Activated CD4-positive, alpha-beta T cell treated with anti-CD3 and anti-CD28 coated beads for 36 hours (primary cell): ENCODE data around the gene RBBP4. TPM values are rescaled to one million over a fixed set of nuclear protein-coding genes. Genes with fewer than 3 reads are reported as not detected.
"Not testable (repeated sequence)": the region's sequence is repeated elsewhere in the genome, so short reads cannot be mapped to it uniquely, and the experiment has no call there.

Experiments used
- ATAC-seq: fragments of 200-7000 bp; cut with Tn5 transposase; one replicate; pipeline ENCODE4 v1.10.0; 2021; ENCODE audit warnings: mild to moderate bottlenecking, moderate library complexity
- CTCF ChIA-PET: fragments of 350-600 bp; sonication (Branson Sonifier 250); formaldehyde crosslinking; loops from one replicate; lab custom pipeline; 2021; ENCODE audit warnings: antibody characterized with exemption; lab: Charles Lee
- POLR2A ChIA-PET: fragments of 350-600 bp; sonication (Branson Sonifier 250); formaldehyde crosslinking; loops from one replicate; lab custom pipeline; 2021; ENCODE audit warnings: antibody characterized with exemption, inconsistent platforms; lab: Charles Lee
- DNase-seq: peaks from one replicate; pipeline ENCODE4 v3.0.0-alpha.2; 2020
- H3K27ac Mint-ChIP-seq: one replicate; pipeline ENCODE4 v1.8.0; 2021; ENCODE audit warnings: mixed read lengths
- H3K27me3 Mint-ChIP-seq: one replicate; pipeline ENCODE4 v1.8.0; 2021; ENCODE audit warnings: mixed read lengths
- H3K36me3 Mint-ChIP-seq: one replicate; pipeline ENCODE4 v1.8.0; 2021; ENCODE audit warnings: low read depth, mixed read lengths
- H3K4me1 Mint-ChIP-seq: one replicate; pipeline ENCODE4 v1.8.0; 2021; ENCODE audit warnings: mixed read lengths
- H3K4me3 Mint-ChIP-seq: one replicate; pipeline ENCODE4 v1.8.0; 2021; ENCODE audit warnings: mild to moderate bottlenecking, moderate library complexity, mixed read lengths
- H3K9me3 Mint-ChIP-seq: one replicate; pipeline ENCODE4 v1.8.0; 2021; ENCODE audit warnings: low read depth, mixed read lengths
- intact Hi-C, 2 experiments: fragments of 100-400 bp; cut with DNase I in 1 of 2; cut with micrococcal nuclease in 1 of 2; formaldehyde crosslinking; loops; one replicate each; pipeline versions ENCODE4 v1.14.2 to v1.15.1; 2022 to 2024; cut with DNase I, micrococcal nuclease
- total RNA-seq, 2 experiments: library from RNA; stranded (reverse); gene quantifications; one replicate each; pipeline ENCODE4 v1.2.3, GENCODE V29; 2021

Gene RBBP4
- total RNA-seq, 2 experiments from 2014 or later, result 323 to 331 TPM

GRCh38 chr1:32693455-32694174 lies 42.6 kb downstream of the RBBP4 start:
- intact Hi-C loops, result no loop called here
- ATAC-seq (no peak), DNase-seq (no peak)
- CTCF ChIA-PET, result interaction anchor here (1.5 to 2.0 kb wide), 2 partner anchors 13 to 18 kb away, joined by 3 to 5 read pairs; no protein-coding TSS in a partner anchor
- POLR2A ChIA-PET, result no interaction called here
- H3K9me3 Mint-ChIP-seq, result no peaks in the 10 kb centered on the region
- no peak overlapping the region for H3K4me3 Mint-ChIP-seq
- no peak overlapping the region for H3K27ac Mint-ChIP-seq
- H3K27me3 Mint-ChIP-seq, result no peaks in the 10 kb centered on the region
- H3K36me3 Mint-ChIP-seq, result no peaks in the 10 kb centered on the region
- H3K4me1 Mint-ChIP-seq, result no peaks in the 10 kb centered on the region

GRCh38 chr1:32695098-32695904 lies 44.3 kb downstream of the RBBP4 start:
- CTCF ChIA-PET, result interaction anchor here (0.7 to 2.0 kb wide), 2 partner anchors 17 to 490 kb away, joined by 3 to 5 read pairs; partner anchors contain the start of gene IQCC

GRCh38 chr1:32696041-32696440 lies 45.0 kb downstream of the RBBP4 start:
- Mint-ChIP-seq H3K27ac (no peak overlapping the region), H3K4me1 (no peaks in the 10 kb centered on the region), H3K4me3 (no peak overlapping the region), H3K36me3 (no peaks in the 10 kb centered on the region), H3K9me3 (no peaks in the 10 kb centered on the region), H3K27me3 (peaks cover under 1% of the 10 kb centered on the region)
- ChIA-PET POLR2A (no interaction called here), CTCF (interaction anchor here (0.6 kb wide), 1 partner anchor 19 kb away, joined by 5 read pairs; no protein-coding TSS in a partner anchor)
- ATAC-seq (no peak), DNase-seq (no peak)
- intact Hi-C loops, result no loop called here

More at GRCh38 chr1:32695098-32695904, 44.3 kb downstream of the RBBP4 start:
- Mint-ChIP-seq H3K4me1 (no peaks in the 10 kb centered on the region), H3K27me3 (no peaks in the 10 kb centered on the region), H3K27ac (no peak overlapping the region), H3K4me3 (no peak overlapping the region), H3K9me3 (no peaks in the 10 kb centered on the region), H3K36me3 (no peaks in the 10 kb centered on the region)
- DNase-seq, result no peak
- POLR2A ChIA-PET, result no interaction called here
- intact Hi-C loops, result no loop called here
- ATAC-seq, result no peak

- H3K4me3 Mint-ChIP-seq, POLR2A ChIA-PET, DNase-seq, H3K27ac Mint-ChIP-seq, H3K4me1 Mint-ChIP-seq, intact Hi-C loops, H3K27me3 Mint-ChIP-seq, ATAC-seq, H3K36me3 Mint-ChIP-seq, H3K9me3 Mint-ChIP-seq: not testable (repeated sequence)
- CTCF ChIA-PET, result interaction anchor here (5.4 kb wide), 1 partner anchor 15 kb away, joined by 22 read pairs; no protein-coding TSS in a partner anchor
These were observed 46.0 kb downstream of the RBBP4 start for GRCh38 chr1:32696996-32697395.

- ATAC-seq (no peak), DNase-seq (no peak)
- no peaks in the 10 kb centered on the region for H3K36me3 Mint-ChIP-seq
- H3K27me3 Mint-ChIP-seq, result peaks cover 25% of the 10 kb centered on the region
- H3K9me3 Mint-ChIP-seq, result no peaks in the 10 kb centered on the region
- intact Hi-C loops, result no loop called here
- H3K4me3 Mint-ChIP-seq, result no peak overlapping the region
- ChIA-PET POLR2A (no interaction called here), CTCF (interaction anchor here (5.4 kb wide), 1 partner anchor 11 kb away, joined by 22 read pairs; no protein-coding TSS in a partner anchor)
- H3K27ac Mint-ChIP-seq, result no peak overlapping the region
- peaks cover 9% of the 10 kb centered on the region for H3K4me1 Mint-ChIP-seq
These were observed 50.5 kb downstream of the RBBP4 start for GRCh38 chr1:32701421-32701911.

GRCh38 chr1:32701951-32702598 lies 51.1 kb downstream of the RBBP4 start:
- no peak for ATAC-seq
- no peak overlapping the region for H3K4me3 Mint-ChIP-seq

GRCh38 chr1:32702599-32703478 lies 51.8 kb downstream of the RBBP4 start, which contains the start of gene SYNC:
Gene SYNC, minus strand, starts transcription at chr1:32702770. Its CDS starts 110 bp downstream, at chr1:32702660.
- POLR2A ChIA-PET, result no interaction called here
- DNase-seq (peak; percentile 40), ATAC-seq (peak; percentile 55)
- no peaks in the 10 kb centered on the region for H3K36me3 Mint-ChIP-seq
- H3K4me1 Mint-ChIP-seq, result peaks cover 9% of the 10 kb centered on the region
- H3K4me3 Mint-ChIP-seq, result peak within 1 kb of the TSS; percentile 15
- peaks cover 27% of the 10 kb centered on the region for H3K27me3 Mint-ChIP-seq
- intact Hi-C loops, result no loop called here
- CTCF ChIA-PET, result interaction anchor here (5.4 kb wide), 1 partner anchor 9 kb away, joined by 22 read pairs; no protein-coding TSS in a partner anchor
- no peak within 1 kb of the TSS for H3K27ac Mint-ChIP-seq
- H3K9me3 Mint-ChIP-seq, result no peaks in the 10 kb centered on the region

More at GRCh38 chr1:32701951-32702598, 51.1 kb downstream of the RBBP4 start:
- no peaks in the 10 kb centered on the region for H3K9me3 Mint-ChIP-seq
- ChIA-PET CTCF (interaction anchor here (5.4 kb wide), 1 partner anchor 10 kb away, joined by 22 read pairs; no protein-coding TSS in a partner anchor), POLR2A (no interaction called here)
- no peaks in the 10 kb centered on the region for H3K36me3 Mint-ChIP-seq
- no peak for DNase-seq
- peaks cover 9% of the 10 kb centered on the region for H3K4me1 Mint-ChIP-seq
- peaks cover 27% of the 10 kb centered on the region for H3K27me3 Mint-ChIP-seq
- intact Hi-C loops, result no loop called here
- H3K27ac Mint-ChIP-seq, result no peak overlapping the region

- DNase-seq (no peak), ATAC-seq (no peak)
- Mint-ChIP-seq H3K4me1 (peaks cover 9% of the 10 kb centered on the region), H3K4me3 (peak overlapping the region; percentile 15), H3K27me3 (peaks cover 27% of the 10 kb centered on the region), H3K27ac (no peak overlapping the region), H3K9me3 (no peaks in the 10 kb centered on the region), H3K36me3 (no peaks in the 10 kb centered on the region)
- CTCF ChIA-PET, result interaction anchor here (0.6 kb wide), 1 partner anchor 134 kb away, joined by 3 read pairs; no protein-coding TSS in a partner anchor
- intact Hi-C loops, result no loop called here
- POLR2A ChIA-PET, result interaction anchor here (0.6 kb wide), 1 partner anchor 684 kb away, joined by 3 read pairs; no protein-coding TSS in a partner anchor
These were observed 52.7 kb downstream of the RBBP4 start for GRCh38 chr1:32703479-32704291.

GRCh38 chr1:32705516-32705915 lies 54.5 kb downstream of the RBBP4 start:
- Mint-ChIP-seq H3K4me1 (peaks cover 9% of the 10 kb centered on the region), H3K27me3 (peaks cover 27% of the 10 kb centered on the region), H3K27ac (no peak overlapping the region), H3K4me3 (no peak overlapping the region), H3K36me3 (no peaks in the 10 kb centered on the region), H3K9me3 (no peaks in the 10 kb centered on the region)
- ATAC-seq (no peak), DNase-seq (no peak)
- intact Hi-C loops, result no loop called here
- POLR2A ChIA-PET, result interaction anchor here (0.6 kb wide), 1 partner anchor 26 kb away, joined by 3 read pairs; no protein-coding TSS in a partner anchor
- CTCF ChIA-PET, result interaction anchor here (0.7 to 3.4 kb wide), 8 partner anchors 11 to 293 kb away, joined by 3 to 25 read pairs (median 3); no protein-coding TSS in a partner anchor
